Activated CD4-positive, alpha-beta T cell treated with anti-CD3 and anti-CD28 coated beads for 1 hour (primary cell): Measurements from ENCODE around the gene PTAR1.

Source experiments
- DNase-seq: peaks from one replicate; pipeline ENCODE4 v3.0.0-alpha.2; 2020

The PTAR1 gene

GRCh38 chr9:69748304-69748703 is 11.5 kb downstream of the PTAR1 start:
- DNase-seq = no peak

DNA sequence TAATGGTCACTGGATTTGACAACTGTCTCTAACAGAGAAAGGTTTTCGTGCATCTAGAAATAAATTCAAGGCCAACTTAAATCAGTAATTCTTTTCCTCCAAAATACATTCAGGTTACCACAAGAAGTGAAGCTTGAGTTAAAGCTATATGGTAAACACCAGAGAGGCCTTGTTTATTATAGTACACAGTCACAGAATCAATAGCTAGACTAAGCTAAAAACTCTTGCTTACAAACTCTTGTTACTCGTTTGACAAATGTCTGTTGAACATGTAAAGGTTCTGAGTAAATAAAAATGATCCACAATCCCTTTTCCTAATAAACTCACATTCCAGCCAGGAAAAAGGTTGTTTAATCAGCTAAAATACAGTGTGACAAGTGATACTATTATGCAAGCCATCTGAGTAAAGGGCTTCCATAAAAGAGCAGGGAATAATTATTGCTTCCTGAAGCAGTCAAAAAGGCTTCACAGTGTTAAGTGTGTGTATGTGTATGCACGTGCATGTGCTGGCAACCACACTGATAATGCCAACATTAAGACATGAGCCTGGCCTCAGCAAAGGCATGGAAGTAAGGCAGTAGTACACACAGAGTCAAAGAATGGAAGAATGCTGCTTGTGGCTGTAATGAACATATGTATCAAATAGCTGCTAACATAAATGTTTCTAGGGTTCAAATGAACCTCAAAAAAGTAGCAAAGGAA is 12.8 kb downstream of the PTAR1 start:
- DNase-seq = no peak

DNA sequence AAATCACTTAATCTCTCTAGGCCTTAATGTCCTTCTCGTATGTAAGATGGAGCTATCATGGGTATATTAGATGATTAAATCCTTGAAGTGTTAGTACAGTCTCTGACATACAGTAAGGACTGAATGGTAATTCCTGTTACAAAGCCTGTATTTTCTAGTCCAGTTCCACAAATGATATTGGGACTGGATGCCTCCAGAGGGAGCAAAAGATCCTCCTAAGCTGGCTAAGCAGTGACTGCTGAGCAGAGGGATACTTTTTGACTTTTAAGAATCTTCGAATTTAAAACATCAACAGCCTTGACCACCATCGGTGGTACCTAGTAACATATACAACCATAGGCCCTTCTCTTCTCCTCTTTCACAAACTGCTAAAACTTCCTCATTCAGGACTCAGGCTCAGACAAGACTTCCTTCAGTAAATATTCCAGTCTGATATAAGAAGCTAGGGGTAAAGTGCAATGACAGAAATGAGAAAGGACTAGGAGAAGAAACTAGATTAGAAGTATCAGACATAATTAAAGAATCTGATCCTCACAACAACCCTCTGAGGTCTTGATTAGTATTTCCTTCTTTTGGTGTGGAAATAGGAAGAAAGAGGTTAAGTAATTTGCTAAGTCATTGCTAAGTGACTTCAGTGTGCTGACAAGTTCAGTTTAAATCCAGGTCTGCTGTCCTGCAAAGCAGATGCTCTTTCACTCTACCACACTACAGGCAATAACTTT is 13.9 kb downstream of the PTAR1 start:
- no peak for DNase-seq

DNA sequence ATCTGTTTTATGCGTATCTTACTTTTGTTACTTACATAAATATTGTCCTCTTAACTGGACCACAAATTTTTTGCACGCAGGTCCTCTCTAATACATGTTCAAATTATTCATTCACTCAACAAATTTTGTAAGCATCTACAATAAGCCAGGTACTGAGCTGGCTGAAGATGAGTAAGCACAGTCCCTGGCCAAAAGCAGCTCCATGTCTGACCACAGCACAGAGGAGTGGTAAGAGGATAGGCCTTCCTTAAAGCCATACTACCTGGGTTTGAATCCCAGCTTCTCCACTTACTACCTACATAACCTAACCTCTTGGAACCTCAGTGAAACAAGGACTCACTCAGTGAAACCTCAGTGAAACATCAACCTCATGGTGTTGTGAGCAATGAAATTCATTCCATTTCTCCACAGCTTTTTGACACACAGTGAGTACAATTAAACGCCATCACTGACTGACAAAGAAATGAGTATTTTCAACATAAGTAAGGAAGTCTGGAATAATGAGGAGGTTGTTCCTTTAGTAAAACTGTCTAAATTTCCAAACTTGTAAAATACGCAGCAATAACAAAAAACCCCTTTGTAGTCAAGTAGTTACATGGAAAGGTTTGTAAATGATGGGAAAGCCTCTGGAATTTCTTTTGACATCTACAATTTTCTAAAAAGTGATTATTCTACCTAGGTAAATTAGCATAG is 15.0 kb downstream of the PTAR1 start:
- no peak for DNase-seq

DNA sequence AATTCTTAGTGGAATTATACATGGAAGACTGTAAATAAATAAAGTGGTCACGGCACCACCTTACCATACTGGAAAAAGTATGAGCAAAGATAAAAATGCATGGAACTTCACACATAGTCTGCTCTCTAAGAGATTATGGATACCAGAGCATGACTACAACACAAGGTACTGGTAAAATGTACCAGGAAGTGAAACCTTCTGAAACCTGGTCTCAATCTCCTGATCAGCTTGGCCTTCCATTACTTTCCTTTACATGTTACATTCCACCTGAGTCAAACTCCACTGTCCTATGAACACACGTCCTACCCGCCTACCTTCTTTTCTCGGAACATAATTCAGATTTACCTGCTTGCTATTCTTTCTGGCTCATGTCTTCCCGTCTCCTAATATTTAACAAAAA is 15.9 kb downstream of the PTAR1 start:
- no peak for DNase-seq

- DNase-seq = no peak
Measured at GRCh38 chr9:69740872-69741505, 18.8 kb downstream of the PTAR1 start.

DNA sequence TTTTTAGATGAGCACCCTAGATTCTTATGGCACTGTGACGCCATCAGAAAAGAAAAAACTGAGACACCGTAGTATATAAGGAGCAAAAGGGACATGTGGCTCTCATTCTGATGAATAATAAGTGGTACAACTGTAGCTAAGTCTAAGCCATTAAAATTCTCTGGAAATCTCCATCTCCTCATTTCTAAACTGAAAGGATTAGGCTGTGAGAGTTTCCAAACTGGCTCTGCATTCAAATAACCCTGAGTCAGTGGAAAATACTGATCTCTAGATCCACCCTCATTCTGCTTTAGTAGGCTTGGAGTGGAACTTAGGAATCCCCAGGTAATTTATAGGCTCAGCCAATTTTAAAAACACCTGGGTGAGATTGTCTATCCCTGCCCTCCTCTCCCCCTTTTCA is 28.5 kb downstream of the PTAR1 start:
- no peak for DNase-seq

DNA sequence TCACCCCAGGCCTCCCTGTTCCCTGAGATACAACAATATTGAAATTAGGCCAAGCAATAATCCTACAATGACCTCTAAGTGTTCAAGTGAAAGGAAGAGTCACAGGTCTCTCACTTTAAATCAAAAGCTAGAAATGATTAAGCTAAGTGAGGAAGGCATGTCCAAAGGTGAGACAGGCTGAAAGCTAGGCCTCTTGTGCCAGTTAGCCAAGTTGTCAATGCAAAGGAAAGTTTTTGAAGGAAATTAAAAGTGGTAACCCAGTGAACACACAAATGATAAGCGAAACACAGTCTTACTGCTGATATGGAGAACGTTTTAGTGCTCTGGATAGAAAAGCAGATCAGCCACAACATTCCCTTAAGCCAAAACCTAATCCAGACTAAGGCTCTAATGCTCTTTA is 39.8 kb downstream of the PTAR1 start:
- no peak for DNase-seq

DNA sequence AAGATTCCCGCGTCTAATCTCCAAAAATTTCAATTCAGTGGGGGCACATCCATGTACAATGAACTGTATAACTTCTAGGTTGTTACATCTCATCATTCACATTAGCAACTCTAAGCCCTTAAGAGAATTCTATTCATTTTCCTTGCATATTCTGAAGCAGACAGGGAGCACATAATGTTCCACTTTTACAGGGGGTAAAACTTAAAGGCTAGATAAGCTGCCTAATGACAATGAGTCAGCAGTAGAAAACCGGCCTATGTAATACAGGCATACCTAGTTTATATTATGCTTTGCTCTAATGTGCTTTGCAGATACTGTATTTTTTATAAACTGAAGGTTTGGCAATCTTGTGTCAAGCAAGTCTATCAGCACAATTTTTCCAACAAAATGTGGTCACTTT is 40.4 kb downstream of the PTAR1 start:
- DNase-seq = no peak

- no peak for DNase-seq
Measured at GRCh38 chr9:69718218-69718617, 41.6 kb downstream of the PTAR1 start.

DNA sequence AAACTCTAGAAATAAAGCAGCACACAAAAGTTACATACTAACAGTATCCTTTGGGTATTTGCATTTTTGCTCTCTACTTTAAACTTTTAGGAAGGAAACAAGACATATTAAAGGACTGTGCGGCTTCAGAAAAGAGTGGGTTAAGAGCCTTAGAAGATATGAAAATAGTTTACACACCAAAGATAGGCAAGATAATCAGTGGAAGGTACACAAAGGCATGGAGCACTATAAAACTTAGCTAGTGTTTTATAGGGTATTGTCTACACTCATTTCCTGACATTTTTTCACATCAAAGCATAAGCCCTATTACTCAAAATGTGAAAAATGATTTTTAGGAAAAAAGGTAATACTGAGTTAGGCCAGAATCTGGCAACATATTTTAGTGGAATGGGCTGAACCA is 44.0 kb downstream of the PTAR1 start:
- DNase-seq = no peak

DNA sequence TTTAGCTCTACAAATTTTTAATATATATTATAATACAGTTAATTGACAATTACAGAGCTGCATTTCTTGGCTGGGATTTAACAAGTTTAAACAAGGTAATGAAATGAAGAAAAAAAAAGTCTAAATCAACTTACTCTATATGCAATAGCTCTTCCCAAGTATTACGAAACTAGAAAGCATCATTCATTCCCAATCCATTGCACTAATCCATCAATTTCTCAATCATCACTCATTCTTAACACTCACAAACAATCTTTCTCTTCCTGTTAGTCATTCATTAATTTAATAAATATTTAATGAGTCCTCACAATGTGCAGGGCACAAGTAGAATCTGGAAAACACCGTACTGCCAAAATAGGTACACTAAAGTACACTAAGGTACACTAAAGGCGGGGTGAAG is 44.7 kb downstream of the PTAR1 start:
- DNase-seq = no peak

- no peak for DNase-seq
Measured at GRCh38 chr9:69697475-69697874, 62.3 kb downstream of the PTAR1 start.

GRCh38 chr9:69696802-69697201 is 63.0 kb downstream of the PTAR1 start:
- DNase-seq = no peak

- no peak for DNase-seq
Measured at GRCh38 chr9:69689991-69690538, 69.7 kb downstream of the PTAR1 start.

DNA sequence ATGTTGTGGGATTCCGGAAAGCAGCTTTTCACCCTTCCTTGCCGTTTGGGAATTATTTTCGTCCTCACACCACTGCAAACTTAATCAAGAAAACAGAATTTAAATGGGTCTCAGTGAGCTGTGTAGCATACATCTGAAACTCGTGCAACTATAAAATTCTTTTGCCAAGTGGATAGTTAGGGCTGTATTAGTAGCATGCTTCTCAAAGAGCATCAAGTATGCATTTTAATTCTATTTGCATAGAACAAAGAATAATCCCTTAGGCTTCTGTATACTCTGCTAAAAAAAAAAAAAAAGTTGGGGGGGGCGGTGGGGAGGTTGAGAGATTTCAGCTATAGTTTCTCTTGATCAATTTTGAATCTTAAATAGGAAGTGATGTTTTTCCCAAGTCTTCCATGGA is 75.9 kb downstream of the PTAR1 start:
- DNase-seq = no peak

GRCh38 chr9:69678843-69679538 is 80.8 kb downstream of the PTAR1 start:
- DNase-seq = no peak

- no peak for DNase-seq
Measured at GRCh38 chr9:69677931-69678330, 81.9 kb downstream of the PTAR1 start.

GRCh38 chr9:69675563-69675962 is 84.2 kb downstream of the PTAR1 start:
- no peak for DNase-seq

- DNase-seq = no peak
Measured at GRCh38 chr9:69674716-69675438, 84.9 kb downstream of the PTAR1 start.

GRCh38 chr9:69674112-69674685 is 85.6 kb downstream of the PTAR1 start:
- no peak for DNase-seq

DNA sequence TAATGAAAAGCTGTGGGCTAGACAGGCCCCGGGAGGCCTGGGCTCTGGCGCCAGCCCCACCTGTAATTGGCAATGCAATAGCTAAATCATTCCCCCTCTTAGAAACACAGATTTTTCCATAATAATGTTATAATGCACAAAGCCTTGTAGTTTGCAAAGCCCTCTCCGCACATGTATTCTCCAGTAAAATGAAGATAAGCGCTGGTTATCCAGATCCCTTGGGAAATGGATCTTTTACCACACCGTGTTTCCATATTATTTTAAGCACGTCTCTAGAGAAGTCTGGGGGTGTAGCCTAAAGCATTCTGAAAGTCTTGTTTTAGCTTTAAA is 86.5 kb downstream of the PTAR1 start:
- no peak for DNase-seq
